WI38 (cell line): ENCODE results near the gene LAMTOR5.

Experiments
- H3K4me3 ChIP-seq: 2 replicates; pipeline ENCODE4 v1.5.1; 2011; ENCODE audit warnings: low read depth, mild to moderate bottlenecking, control low read depth, low read length
- CTCF ChIP-seq: IDR thresholded peaks from 2 replicates; pipeline ENCODE4 v1.5.1; 2012; ENCODE audit warnings: low read depth, mild to moderate bottlenecking, control low read depth, low read length

LAMTOR5 gene

DNA sequence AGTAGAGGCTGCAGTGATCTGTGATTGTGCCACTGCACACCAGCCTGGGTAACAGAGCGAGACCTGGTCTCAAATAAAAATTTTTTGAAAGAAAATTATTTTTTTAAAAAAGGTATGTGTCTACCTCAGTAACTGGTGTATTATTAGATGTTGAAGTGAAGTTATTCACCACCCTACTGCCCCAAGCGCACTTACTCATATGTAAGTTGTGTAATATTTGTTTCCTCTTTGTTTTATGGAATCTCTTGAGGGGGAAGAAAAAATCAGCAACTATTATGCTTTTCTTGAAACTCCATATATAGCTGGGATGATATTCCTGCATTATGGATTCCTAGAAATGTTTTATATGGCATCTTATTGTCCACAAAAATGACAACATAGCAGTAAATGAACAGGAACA lies 47.1 kb downstream of the LAMTOR5 start:
- TF ChIP-seq CTCF = no peak
- H3K4me3 ChIP-seq = no peak overlapping the region

GRCh38 chr1:110356379-110356778 lies 51.1 kb downstream of the LAMTOR5 start:
- no peak overlapping the region for H3K4me3 ChIP-seq
- TF ChIP-seq CTCF = no peak

GRCh38 chr1:110355321-110355720 lies 52.2 kb downstream of the LAMTOR5 start:
- no peak overlapping the region for H3K4me3 ChIP-seq
- TF ChIP-seq CTCF = no peak
